NCI-H2029 treated with DMSO at 0.1 percent for 48 hours (cell line): ENCODE results near the gene EXD3.
"Not testable (repeated sequence)": the region's sequence is repeated elsewhere in the genome, so short reads cannot be mapped to it uniquely, and the experiment has no call there.

Source experiments
- DNase-seq: peaks from one replicate; lab custom pipeline; 2025; lab: John Stamatoyannopoulos, UW

The EXD3 gene

GRCh38 chr9:137393176-137394150, 29.5 kb downstream of the EXD3 start:
- no peak for DNase-seq

DNA sequence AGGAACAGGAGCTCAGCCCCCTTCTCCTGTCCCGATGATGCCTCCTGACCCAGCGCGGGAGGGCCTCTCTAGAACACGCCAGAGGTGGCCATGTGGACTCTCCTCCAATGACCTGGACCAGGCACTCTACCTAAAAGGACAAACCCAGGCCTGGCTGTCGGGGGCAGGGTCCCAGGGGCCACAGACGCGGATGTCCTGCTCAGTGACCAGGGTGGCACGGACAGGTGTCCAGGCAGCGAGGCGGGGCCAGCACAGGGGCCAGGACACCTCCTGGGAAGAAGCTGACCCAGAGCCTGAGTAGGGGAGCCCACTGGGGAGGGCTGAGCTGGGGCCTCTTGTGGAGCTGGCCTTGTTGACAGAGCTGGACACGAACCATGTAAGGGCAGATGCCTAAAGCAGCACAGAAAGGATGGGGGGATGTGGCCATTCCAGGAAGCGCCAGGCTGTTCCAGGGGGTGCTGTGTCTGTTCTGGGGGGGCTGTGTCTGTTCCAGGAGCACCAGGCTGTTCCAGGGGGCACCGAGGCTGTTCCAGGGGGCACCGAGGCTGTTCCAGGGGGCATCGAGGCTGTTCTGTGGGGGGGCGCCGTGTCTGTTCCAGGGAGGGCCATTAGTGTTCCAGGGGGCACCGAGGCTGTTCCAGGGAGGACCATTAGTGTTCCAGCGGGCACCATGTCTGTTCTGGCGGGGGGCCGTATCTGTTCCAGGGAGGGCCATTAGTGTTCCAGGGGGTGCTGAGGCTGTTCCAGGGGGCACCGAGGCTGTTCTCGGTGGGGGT, 30.5 kb downstream of the EXD3 start:
- no peak for DNase-seq

DNA sequence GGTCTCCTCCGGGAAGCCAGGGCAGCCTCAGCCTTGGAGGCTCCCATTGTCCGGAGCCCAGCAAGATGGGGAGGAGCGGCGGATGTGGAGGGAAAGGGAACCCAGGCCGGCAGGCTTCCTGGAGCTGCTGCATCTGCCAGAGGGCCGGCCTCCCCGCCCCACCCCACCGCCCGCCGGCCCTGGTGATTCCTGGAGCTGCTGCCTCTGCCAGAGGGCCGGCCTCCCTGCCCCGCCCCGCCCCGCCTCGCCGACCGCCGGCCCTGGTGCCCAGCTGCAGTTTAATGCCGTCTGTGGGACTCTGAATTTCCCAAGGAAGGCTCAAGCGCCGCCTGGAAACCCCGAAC, 31.6 kb downstream of the EXD3 start:
- no peak for DNase-seq

DNA sequence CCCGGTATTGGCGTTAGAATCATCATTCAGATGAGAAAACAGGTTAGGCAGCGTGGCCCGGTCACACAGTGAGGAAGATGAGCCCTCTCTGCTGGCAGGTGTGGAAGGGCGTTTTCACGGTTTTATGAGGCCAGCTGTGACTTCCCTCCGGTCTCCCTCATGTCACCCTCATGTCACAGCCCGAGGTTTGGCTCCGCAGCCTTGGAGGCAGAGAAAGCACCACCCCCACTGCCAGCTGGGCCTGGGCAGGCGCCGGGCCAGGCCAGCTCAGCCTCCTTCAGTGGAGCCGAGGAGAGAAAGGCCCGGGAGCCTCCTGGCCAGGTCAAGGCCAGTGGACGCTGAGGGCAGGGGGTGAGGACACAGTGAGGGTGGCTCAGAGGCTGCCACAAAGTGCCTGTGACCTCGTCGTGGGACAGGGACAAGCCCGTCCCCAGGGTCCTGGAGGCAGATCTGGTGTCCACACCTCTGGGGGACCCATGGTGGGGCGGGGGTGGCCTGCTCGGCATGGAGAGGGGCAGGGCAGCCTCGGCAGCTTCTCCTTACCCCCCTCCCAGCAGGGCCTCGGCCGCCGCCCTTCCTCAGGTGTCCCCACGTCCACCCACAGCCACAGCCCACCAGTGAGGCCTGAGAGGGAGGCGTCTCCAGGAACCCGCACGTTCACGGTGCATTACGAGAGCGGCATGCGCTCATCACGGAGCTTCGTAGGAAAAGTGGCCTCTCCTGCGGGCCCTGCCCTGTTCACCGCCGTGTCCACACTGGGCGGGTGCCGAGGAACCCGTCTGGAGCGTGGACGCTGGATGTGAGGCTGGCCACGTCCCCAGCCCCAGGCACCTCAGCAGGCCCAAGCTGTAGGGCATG, 32.2 kb downstream of the EXD3 start:
- no peak for DNase-seq

- DNase-seq = no peak
Measured at GRCh38 chr9:137389428-137389746, 33.6 kb downstream of the EXD3 start.

DNA sequence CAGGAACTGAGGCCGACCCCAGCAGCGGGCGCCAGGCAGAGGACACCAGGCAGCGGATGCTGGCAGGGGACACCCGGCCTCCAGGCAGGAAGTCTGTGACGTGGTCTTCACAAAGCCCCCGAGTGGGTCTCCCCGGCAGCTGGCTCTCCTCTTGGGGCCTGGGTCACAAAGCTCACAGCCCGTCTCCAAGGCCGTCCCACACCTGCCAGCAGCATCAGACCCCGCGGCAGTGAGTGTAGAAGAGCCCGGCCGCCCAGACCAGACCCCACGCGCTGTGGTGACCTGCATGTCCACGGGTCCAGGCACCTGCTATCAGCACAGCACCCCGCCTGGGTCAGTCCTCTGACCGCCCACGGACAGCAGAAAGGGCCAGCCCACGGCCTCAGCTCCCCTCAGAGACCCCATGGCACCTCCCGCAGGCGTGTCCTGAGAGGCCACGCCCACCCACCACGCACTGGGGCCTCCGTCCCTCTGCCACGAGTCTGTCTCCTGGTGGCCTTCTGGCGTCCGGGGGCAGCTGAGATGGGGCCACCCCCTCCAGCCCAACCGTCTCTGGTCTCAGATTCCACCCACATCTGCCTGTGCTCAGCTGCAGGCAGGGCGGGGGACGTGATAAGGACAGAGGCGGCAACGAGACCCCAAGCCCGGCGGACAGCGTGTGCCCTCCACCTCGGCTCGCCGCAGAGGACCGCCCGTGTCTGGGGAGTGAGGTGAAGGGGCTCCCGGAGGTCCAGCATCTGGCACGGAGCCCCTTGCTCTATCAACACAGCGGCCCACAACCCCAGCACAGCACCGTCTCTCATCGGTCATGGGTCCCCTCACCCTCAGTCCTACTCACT, 34.2 kb downstream of the EXD3 start:
- no peak for DNase-seq

DNA sequence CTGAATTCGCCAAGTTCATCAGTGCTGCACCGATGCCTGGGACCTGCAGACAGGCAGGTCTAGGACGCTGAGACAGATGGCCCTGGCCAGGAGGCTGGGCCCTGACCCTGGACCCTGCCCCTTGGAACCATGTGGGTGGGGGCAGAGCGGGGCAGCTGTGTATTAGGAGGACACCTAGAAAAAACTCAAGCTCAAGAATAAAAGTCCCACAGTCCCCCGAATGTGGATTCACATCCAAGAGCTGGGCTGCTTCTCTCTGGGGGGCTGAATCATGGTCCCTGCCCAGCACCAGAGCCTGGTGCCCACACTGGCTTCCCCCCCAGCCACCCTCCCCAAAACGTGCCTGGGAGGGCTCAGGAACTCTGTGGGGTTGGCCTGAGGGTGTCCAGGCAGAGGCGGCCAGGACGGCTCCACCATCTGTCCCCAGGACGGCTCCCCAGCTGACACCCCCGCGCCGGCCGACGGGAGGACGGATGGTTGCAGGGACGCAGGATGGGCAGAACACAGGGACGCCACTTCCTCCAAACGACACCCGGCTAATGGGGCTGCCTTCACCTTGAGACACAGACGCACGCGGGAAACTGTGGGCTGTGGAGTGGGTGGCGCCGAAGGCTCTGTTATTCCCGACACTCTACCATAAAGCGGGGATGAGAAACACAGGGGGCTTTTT, 34.9 kb downstream of the EXD3 start:
- DNase-seq = no peak

DNA sequence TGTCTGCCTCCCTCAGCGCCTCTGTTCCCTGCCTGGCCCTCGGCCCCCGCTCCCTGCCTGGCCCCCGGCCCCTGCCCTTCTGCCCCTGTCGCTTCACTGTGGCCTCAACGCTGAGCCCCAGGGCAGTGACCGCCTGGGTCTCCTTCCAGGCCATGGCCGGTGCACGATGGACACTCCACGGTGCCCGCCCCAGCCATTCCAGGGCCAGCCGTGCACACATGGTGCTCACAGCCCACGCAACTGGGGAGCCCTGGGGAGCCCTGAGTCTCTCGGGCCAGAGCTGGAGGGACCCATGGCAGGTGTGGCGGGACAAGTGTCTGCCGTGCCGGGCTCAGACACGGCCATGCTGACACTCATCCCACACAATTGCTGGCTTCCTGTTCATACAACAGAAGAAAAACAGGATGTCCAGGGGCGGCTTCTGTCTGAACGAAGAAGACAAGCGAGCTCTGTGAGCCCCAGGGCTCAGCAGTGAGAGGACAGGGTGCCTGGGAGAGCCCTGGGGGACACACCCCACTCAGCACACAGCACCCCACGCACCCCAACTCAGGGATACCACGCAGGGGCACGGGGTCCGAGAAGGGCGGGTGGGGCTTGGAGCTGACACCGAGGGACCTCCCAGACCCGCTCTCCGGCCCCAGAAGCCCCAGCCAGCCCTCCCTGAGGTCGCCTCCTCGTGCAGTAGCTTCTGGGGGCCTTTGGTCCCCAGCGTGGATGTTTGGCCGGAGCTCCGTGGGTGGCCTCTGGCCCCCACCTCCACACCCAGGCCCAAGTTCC, 35.7 kb downstream of the EXD3 start:
- no peak for DNase-seq

GRCh38 chr9:137386507-137387113, 36.4 kb downstream of the EXD3 start:
- not testable (repeated sequence) for DNase-seq

DNA sequence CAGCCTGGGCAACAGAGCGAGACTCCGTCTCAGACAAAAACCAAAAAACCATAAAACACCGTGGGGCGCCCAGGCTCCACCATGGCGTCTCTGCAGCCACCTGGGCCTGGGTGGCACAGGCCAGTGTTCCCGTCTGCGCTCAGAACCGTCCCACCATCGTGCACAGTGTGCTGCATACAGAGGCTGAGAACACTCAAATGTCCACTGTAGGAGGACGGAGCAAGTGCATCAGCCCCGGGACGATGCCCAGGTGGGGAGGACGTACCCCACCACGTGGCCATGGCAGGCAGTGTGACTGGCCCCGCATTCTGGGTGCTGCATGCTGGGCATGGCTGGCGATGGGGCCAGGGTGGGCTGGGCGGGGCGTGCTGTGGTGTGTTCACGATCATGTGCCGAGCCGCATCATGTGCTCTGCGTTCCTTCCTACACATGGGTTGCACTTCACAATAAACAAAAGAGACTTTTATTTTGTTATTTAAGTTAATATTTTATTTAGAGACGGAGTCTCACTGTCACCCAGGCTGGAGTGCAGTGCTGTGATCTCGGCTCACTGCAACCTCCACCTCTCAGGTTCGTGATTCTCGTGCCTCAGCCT, 37.8 kb downstream of the EXD3 start:
- no peak for DNase-seq

DNA sequence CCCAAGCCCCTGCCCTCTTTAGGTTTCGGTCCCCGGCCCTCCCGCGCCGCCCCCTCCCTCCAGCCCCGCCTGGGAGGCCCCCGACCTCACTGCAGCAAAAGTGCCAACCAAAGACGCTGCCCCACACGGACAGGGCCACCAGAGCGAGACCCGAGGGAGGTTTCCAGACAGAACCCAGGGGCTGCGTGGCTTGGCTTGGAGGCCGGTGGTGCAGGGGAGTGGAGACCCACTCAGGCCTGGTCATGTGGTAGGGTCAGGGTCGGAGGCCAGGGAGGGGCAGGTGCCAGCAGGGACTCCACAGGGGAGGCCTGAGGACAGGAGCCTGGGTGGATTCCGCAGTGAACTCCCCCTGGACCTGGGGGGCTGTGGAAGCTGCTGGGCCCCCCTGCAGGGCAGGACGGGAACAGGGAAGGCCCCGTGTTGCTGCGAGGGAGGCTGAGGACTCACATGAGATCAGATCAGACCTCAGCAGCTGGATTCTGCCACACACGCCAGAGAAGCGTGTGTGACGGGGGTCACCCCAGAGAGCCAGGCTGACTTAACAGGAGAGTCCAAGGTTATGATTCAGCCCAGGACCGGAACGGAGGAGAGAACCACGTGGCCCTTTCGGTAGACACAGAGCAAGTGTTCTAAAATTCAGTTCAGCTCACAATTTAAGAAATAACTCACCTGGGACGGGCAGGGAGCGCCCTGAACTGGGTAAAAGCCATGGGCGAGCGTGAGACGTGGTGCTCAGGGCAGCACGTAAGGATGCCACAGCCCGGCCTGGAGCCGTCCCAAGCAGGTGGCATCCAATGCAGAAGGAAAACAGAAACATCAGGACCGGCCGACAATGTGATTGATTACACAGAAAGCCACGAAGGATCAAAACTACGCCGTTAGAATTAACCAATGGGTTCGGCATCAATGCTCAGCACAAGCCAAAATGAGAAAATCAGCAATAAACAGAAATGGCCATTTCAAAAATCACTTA, 38.9 kb downstream of the EXD3 start:
- DNase-seq = no peak

DNA sequence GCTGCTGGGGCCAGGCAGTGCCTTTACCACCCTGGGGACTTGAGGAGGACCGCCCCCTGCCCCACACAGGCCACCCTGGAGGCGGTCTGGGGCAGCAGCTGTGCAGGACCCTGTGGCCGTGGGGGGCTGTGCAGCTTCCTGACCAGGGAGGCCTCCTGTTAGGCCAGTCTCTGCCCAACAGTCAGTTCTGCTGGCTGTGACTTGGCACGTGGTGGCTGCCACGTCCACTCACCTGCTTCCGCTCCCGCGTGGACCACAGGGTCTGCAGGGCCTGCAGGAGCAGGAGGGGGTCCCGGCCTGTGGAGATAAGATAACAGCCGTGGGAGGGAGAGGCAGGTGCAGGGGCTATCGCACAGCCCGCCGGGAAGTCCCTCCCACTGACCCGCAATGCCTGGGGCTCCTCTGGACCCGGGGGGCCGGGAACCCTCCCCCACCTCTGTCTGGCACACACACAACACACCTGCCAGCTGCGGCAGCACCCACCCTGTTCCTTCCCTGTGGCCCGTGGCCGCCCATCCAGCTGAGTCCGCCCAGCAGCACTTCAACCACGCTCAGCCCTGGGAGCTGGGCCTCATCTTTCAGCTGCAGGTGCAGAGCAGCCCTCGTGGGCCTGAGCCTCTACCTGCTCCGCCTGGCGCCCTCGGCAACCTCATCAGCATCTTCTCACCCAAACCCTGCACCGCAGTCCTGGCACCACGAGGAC, 39.7 kb downstream of the EXD3 start:
- DNase-seq = no peak

GRCh38 chr9:137382444-137383080, 40.4 kb downstream of the EXD3 start:
- no peak for DNase-seq

DNA sequence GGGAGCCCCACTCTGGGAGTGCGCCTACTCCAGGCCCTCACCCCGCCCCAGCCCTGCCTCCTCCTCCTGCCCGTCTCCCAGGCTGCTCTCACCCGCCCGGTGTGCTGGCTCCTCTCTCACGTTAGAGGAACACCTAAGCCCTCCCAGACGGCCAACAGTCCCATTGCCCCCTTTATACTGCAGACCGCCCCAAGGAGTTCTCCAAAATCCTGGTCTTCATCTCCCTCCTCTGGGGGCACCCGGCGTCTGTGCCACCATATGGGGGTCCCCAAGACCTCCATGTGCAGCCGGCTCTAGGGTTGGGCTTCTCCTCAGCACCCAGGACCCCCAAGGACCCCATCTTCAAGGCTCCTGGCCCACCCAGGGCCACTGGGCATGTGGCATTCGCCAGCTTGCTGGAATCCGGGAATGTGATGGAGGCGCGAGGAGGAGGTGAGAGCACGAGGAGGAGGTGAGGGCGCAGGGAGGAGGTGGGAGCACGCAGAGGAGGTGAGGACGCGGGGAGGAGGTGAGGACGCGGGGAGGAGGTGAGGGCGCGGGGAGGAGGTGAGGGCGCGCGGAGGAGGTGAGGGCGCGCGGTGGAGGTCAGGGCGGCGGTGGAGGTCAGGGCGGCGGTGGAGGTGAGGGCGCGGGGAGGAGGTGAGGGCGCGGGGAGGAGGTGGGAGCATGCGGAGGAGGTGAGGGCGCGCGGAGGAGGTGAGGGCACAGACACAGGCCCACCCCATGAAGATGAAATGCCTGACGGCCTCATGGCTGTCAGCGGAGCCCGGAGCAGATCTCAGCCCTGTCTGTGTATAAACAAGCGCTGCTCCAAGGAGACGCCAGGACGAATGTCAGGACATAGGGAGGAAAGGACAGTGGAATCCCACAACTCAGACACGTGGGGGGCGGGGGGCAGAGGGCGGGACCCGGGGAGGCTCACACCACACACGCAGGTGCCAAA, 41.2 kb downstream of the EXD3 start:
- no peak for DNase-seq

DNA sequence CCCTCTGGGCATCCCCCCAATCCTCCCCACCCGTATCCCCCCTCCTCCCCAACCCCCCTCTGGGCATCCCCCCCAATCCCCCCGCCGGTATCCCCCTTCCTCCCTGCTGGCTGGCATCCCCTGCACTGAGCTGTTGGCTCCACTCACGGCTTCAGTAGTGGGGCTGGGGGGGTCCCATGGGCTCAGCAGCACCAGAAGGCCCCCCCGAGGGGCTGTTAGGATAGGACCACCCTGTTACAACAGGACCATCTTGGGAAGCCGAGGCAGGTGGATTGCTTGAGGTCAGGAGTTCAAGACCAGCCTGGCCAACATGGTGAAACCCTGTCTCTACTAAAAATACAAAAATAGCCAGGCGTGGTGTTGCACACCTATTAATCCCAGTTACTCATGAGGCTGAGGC, 42.4 kb downstream of the EXD3 start:
- no peak for DNase-seq

GRCh38 chr9:137380171-137380570, 42.8 kb downstream of the EXD3 start:
- no peak for DNase-seq
